Measurements from ENCODE around the gene RBM38.

RBM38 gene

GRCh38 chr20:57391439-57392301 is 474 bp downstream of the RBM38 start:
- DNase-seq = peak; percentile 38

DNA sequence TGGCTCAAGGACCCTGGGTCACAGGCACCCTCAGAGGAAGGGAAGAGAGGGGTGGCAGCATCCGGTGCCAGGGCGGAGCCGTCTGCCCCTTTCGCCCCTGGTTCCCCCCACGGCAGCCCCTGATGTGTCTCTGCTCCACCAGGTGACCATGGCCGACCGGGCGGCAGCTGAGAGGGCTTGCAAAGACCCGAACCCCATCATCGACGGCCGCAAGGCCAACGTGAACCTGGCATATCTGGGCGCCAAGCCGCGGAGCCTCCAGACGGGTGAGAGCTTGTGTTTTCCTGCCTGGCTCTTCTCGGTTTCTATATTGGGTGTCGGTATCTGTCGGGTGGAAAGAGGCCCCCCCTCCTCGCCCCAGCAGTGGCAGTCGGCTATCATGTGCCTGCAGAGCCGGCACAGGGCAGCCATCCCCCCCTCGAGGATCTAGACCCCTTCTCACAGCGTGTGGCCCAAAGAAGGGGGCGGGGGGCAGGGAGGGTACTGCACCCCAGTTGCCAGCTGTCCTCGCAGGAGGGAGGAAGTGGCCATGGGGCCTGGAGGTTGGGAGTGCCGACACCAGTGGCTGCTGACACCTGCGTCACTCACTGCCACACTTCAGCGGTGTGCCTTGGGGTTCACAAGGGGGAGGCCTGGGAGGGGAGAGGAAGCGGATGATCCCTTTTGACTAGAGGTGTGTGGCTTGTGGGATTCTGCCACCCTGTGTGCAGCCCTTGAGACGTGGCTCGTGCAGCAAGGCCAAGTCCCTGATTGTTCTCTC is 1.5 kb downstream of the RBM38 start:
- DNase-seq = peak; percentile 19

DNA sequence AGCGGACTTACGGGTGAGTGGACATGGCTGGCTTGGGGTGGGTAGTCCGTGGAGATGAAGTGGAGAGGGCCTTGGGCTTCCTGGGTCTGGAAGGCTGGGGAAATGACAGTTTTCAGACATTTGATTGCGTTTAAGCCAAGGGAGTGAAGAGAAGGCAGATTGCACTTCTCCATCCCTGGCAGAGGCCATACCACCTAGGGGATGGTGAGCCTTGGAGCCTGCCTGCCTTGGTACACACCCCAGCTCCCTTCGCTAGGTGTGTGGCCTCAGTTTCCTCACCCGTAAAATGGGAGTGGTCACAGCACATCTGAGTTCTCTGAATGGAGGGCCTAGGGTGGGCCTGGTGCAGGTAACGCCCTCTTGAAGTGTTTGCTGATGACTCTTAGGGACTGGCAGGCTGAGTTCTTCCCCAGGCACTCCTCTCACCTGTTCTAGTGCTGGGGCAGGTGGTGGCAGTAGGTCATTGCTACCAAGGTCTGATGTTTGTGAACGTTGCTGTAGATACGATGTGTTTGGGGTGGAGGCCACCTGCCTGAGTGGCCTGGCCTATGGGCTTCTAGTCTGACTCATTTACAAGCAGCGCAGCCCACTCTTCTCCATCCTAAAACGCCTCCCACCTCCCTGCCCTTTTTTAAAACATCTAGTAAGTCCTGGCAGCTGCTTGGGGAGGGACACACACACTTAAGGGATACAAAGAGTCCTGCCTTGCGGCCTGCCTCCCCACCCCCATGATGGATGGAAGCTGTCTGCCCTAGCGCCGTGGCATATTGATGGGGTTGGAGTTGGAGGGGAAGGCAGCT is 2.3 kb downstream of the RBM38 start:
- DNase-seq = peak; percentile 15

DNA sequence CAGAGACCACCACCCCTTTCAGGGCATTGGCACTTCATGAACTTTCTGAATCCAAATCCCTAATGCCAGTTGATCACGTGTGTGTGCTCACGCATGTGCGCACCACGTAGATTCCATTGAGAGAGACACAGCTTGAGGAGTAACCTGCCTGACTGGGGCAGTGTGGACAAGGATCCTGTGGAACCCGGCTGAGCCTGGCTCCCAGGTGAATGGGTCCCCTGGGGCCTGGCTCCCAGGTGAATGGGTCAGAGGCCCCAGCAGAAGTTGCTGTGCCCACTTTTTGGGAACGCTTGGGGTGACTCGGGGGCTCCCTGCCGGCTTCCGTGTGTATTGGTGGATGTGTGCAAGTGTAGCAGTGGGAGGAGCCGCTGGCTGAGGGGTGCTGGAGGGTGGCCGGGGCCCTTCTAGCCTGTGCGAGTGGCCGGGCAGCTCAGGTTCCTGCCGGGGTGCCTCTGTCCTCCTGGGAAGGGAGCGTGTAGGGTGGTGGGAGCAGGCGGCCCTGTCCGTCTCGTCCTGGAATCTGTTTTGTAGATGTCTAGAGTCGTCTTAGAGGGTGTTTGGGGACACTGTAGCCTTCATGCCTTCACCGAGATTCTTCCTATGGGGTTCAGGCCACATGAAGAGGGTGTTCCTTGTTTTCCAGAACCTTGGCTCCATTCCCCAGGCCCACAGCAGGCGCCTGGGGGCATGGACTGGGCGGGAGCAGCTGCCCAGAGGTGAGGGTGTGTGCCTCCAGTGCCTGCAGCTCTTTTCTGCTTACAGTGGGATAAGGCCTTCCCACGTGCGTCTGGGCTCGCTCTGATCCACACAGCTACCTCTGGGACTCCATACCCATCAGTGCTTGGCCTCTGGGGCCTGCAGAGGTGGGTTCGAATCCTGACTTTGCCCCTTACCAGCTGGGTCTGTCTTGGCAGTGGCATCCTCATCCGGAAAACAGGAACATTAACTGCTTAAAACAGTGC is 3.2 kb downstream of the RBM38 start:
- no peak for DNase-seq

- DNase-seq = no peak
Measured at GRCh38 chr20:57395111-57395966, 4.1 kb downstream of the RBM38 start.

DNA sequence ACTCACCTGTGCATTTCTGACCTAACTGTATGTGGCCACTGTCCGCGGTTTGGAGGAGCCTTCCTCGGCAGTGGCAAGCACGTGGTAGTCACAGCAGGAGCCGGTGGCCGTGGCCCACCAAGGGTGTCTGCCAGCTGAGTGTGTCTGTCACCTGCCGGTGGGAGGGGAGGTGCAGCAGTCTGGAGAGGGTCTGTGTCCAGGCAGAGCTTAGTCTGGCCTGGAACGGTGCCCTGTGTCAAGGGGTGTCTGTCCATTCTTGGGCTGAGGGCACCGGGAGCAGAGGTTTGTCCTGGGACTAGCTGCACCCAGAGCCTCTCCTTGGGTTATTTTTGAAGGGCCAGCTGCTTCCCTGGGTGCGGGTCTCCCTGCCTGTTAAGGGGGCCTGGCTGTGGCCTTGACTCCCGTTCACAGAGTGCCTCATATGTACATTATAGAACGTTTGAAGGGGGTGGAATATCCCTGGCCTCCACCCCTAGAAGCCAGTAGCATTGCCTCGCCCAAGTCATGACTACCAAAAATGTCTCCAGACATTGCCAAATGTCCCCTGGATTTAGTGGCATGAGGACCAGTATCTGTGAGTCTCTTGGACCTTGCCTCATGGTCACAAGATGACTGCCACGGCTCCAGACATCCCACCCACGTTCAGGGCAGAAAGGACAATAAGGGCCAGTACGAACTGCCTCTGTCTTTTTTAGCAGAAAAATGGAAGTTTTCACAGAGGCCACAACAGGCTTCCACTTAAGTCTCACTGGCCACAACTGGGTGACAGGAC is 5.2 kb downstream of the RBM38 start:
- no peak for DNase-seq

DNA sequence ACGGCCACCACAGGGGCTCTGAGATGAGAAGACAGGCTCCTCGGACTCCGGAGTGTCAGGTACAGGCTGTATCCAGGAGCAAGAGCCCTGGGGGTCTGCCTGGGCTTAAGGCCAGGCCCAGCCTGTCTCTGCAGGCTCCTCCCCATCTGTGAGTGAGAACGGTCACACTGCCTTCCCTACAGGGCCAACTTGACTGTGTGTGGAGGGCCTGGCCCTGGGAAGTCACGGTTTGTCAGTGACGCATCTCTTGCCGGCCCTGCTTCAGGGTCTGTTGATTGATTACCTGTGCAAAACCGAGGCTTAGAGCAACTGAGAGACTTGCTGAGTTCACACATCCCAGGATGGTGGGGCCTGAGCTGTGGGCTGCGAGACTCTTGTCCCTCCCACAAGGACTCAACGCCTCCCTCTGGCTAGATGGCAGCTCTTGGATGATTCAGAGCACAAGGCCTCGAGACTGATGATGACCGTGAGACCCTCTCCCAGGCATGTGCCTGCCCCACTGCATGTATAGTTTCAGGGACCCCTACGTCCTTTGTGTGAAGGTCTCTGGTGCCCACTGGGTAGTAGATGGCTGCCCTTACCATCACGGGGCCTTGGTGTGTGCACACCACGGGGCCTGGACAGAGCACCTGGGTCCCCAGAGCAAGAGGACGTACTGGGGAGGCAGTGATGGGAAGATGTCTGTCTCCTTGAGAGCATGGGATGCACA is 5.9 kb downstream of the RBM38 start:
- no peak for DNase-seq

DNA sequence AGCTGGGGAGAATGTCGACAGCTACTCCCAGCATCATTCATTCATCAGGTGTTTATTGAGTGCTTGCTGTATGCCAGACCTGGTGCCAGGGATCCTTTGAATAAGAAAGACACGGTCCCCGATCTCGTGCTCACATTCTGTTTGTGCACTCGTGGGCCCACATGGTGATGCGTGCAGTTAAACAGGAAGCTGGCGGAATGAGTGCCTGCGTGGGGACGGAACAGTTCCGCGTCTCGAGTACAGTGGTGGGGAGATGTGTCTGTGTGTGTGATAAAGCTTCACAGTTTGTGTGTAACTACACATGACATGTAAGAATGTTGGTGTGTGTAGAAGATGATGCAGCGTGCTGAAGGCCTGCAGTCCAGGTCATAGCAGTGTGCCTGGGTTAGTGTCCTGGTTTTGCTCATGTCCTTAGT is 6.5 kb downstream of the RBM38 start:
- no peak for DNase-seq

- no peak for DNase-seq
Measured at GRCh38 chr20:57398231-57398821, 7.1 kb downstream of the RBM38 start.

- no peak for DNase-seq
Measured at GRCh38 chr20:57398901-57399535, 7.8 kb downstream of the RBM38 start.

GRCh38 chr20:57399587-57400155 is 8.5 kb downstream of the RBM38 start:
- DNase-seq = no peak

DNA sequence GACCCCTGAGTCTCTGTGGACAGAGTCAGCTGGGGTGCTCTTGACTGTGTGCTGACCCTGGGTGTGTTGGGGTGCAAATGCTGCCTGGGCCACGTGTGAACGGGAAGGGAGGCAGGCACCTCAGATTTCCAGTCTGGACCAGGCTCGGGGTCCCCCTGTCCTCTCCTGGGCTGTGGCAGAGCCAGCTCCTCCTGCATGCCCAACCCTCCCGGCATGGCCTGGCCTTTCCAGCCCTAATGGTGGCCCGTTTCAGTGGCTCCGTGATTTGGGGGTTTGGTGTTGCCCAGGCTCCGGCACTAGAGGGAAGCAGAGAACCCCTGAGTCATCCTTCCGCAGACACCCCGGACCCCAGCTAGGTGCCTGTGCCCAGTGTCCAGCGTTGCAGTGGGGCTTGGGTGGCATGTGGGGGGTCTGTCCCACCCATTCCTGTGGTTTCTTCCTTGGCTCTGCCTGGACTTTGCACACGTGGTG is 9.1 kb downstream of the RBM38 start:
- no peak for DNase-seq

DNA sequence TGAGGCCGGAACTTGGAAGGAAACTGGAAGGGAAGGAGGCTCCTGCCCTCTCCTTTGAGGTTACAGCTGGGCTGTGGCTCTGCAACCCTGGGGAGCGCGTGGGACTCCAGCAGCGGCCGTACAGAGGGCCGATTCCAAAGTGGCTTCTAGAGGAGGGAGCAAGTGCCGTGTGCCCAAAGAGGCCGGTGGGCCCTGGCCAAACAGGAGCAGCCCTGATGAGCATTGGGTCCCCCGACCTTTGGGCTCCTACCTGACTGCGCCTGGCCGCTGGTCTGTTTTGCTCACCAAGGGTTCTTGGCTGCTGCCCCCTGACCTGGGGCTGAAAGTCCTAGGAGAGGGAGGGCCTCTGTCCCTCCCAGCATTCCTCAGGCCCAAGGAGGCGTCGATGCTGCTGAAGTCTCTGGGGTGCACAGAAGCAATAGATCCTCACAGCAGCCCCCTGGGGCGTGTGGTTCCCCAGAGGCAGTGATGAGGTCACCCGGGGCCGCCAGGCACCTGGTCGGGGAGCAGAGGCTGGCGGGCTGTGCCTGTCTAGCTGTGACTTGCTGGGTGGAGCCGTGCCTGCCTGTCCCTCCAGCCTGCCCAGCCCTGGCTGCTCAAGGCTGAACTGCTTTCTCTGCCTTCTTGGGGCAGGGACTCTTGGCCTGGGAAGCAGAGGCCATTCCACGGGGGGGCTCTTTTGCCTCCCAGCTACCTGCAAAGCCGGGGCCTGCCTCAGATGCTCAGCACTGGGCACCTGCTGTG is 9.8 kb downstream of the RBM38 start:
- no peak for DNase-seq

DNA sequence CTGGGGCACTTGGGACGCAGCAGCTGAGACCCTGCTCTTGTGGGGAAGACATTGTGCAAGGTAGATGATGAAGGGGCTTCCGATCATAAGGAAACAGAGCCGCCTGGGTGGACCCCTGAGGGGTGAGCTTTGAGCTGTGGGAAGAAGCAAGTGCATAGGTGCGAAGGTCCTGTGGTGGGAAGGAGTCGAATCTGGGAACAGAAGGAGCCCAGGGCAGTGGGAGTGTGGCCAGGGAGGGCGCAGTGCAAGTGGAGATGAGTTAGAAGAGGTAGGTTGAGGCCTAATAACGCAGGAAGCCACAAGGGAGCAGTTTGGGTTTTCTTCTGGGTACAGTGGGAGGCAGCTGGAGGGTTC is 10.3 kb downstream of the RBM38 start:
- no peak for DNase-seq

DNA sequence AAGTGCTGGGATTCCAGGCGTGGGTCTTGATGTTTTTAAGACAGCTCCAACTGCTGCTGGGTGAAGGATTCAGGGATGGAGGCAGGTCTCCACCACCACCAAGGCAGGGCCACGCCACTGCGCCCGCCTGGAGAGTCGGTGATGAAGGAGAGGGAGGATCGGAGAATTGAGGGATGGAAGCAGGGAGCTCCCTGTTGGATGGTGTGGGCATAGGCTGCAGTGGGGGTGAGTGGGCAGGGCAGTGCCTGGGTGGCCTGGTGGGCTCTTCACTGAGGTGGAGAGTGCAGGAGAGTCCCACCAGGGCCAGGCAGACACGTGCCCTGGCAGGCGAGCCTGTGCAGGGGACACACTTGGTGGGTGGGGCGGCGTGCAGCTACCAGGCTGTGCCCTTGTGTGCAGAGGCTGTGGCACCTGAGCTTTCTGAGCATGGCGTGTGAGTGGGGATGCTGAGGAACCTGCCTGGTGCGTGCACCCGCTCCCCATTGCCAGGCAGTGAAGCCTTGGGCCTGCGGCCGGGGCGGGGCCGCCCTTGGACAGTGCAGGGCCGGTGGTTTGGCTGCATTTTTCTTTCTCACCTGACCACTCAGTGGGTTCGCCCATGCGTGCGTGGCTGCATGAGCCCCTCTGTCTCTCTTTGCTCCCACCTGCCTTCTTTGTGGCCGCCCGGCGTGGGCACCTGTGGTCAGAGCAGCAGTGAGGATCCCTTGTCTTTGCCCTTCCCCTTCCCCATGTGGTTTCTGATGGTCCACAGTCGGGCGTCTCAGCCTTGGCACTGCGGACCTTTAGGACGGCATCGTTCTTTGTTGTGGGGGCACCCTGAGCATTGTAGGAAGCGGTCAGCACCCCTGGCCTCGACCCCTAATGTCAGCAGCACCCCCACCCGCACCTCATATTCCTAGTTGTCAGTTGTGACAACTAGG is 11.3 kb downstream of the RBM38 start:
- no peak for DNase-seq

DNA sequence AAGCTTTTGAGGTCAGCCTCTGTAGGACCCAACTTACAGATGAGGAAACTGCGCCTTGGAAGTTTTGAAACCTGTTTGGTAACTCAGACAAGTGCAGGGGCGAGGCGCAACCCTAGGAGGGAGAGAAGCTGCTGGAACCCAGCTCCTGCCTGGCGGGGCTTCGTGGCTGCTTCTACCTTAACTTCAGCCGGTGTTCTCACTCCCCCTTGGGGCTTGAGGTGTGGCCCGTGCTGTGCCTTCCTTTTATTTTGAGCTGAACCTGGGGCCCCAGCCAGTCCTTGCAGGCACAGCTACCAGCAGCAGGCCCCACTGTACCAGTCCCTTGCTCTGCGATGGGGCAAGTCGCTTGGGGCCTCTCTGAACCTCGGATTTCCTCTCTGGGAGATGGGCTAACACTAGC is 12.0 kb downstream of the RBM38 start:
- DNase-seq = no peak
